Embryonic facial prominence (tissue), 1 donor: ENCODE results near the gene NPHP4.

Experiments used
- DNase-seq: peaks from one replicate; pipeline ENCODE4 v3.0.0-alpha.2; 2016; ENCODE audit errors: extremely low spot score

NPHP4 gene

GRCh38 chr1:5831600-5832335 is 160.5 kb downstream of the NPHP4 start:
- DNase-seq = no peak

- no peak for DNase-seq
Observed at GRCh38 chr1:5830771-5831599, 161.2 kb downstream of the NPHP4 start.

- DNase-seq = no peak
Observed at GRCh38 chr1:5829414-5829813, 162.8 kb downstream of the NPHP4 start.

- no peak for DNase-seq
Observed at GRCh38 chr1:5828308-5828935, 163.8 kb downstream of the NPHP4 start.

- no peak for DNase-seq
Observed at GRCh38 chr1:5827516-5827915, 164.7 kb downstream of the NPHP4 start.

GRCh38 chr1:5826601-5827000 is 165.6 kb downstream of the NPHP4 start:
- no peak for DNase-seq

- DNase-seq = no peak
Observed at GRCh38 chr1:5822726-5823125, 169.5 kb downstream of the NPHP4 start.

GRCh38 chr1:5822266-5822665 is 170.0 kb downstream of the NPHP4 start:
- no peak for DNase-seq

- no peak for DNase-seq
Observed at GRCh38 chr1:5821540-5822176, 170.6 kb downstream of the NPHP4 start.

GRCh38 chr1:5820026-5820421 is 172.2 kb downstream of the NPHP4 start:
- DNase-seq = no peak

GRCh38 chr1:5819391-5820025 is 172.7 kb downstream of the NPHP4 start:
- no peak for DNase-seq

GRCh38 chr1:5818755-5819154 is 173.5 kb downstream of the NPHP4 start:
- DNase-seq = no peak

- no peak for DNase-seq
Observed at GRCh38 chr1:5815716-5816115, 176.5 kb downstream of the NPHP4 start.

- DNase-seq = no peak
Observed at GRCh38 chr1:5815211-5815610, 177.0 kb downstream of the NPHP4 start.

- no peak for DNase-seq
Observed at GRCh38 chr1:5814046-5814619, 178.1 kb downstream of the NPHP4 start.

- no peak for DNase-seq
Observed at GRCh38 chr1:5813480-5813879, 178.7 kb downstream of the NPHP4 start.
